Endothelial cell of umbilical vein (primary cell): Measurements from ENCODE around the gene MOCS2. TPM values are rescaled to one million over a fixed set of nuclear protein-coding genes. Genes with fewer than 3 reads are reported as not detected.
A peak's percentile ranks its signal among the peaks of the same experiment; 100 is the strongest.

Source experiments
- BruUV-seq: library from RNA; stranded (reverse); fragments of 400-500 nt; replicated peaks from 2 replicates; lab custom pipeline; 2021; lab: Mats Ljungman, UMichigan
- CTCF ChIA-PET: fragments of 300-600, 350-600 bp; sonication (Branson Sonifier 250); formaldehyde crosslinking; loops from one replicate; lab custom pipeline; 2021; ENCODE audit warnings: antibody characterized with exemption, inconsistent platforms; lab: Charles Lee
- POLR2A ChIA-PET: fragments of 300-600, 350-600 bp; sonication (Branson Sonifier 250); formaldehyde crosslinking; loops from one replicate; lab custom pipeline; 2021; ENCODE audit warnings: antibody characterized with exemption, inconsistent platforms; lab: Charles Lee
- DNase-seq: peaks from one replicate; pipeline ENCODE4 v3.0.0-alpha.2; 2011; ENCODE audit warnings: low read depth, low spot score
- FAIRE-seq: peaks from 2 replicates; lab custom pipeline; 2011; peaks lifted over from hg19 to GRCh38; lab: Jason Lieb, UNC
- H2AFZ ChIP-seq: 2 replicates; pipeline ENCODE4 v1.6.0; 2012; ENCODE audit warnings: low read depth, low read length, control low read depth, inconsistent platforms
- H3K27ac ChIP-seq: 2 replicates; pipeline ENCODE4 v1.5.1; 2011; ENCODE audit warnings: low read depth, mild to moderate bottlenecking, control low read depth, low read length, moderate library complexity; ENCODE audit not compliant: insufficient read depth
- H3K27me3 ChIP-seq, 2 experiments: 2 replicates each; pipeline versions ENCODE4 v1.6.0 to v1.6.1; 2011; ENCODE audit warnings: low read length in 2 of 2, mixed read lengths in 1 of 2; ENCODE audit not compliant: control insufficient read depth in 2 of 2, insufficient read depth in 2 of 2
- H3K36me3 ChIP-seq, 2 experiments: 2 replicates in 1 of 2; 3 replicates in 1 of 2; pipeline ENCODE4 v1.5.1; 2011; ENCODE audit warnings: low read length in 2 of 2, mild to moderate bottlenecking in 1 of 2, moderate library complexity in 1 of 2; ENCODE audit not compliant: control insufficient read depth in 2 of 2, insufficient read depth in 2 of 2; ENCODE audit errors: extremely low read depth in 1 of 2
- H3K4me1 ChIP-seq: 3 replicates; pipeline ENCODE4 v1.5.1; 2011; ENCODE audit warnings: mild to moderate bottlenecking, low read length; ENCODE audit not compliant: control insufficient read depth, insufficient read depth; ENCODE audit errors: extremely low read depth
- H3K4me2 ChIP-seq: 2 replicates; pipeline ENCODE4 v1.6.1; 2011; ENCODE audit warnings: low read length, control low read depth, mixed read lengths; ENCODE audit not compliant: insufficient read depth
- H3K4me3 ChIP-seq, 3 experiments: fragments of 200-600 bp in 1 of 3; sonication (generic), shearing (Covaris generic) in 1 of 3; replicated peaks in 1 of 3; 2 replicates each; pipeline ENCODE4 v1.5.1; 2011 to 2016; ENCODE audit warnings: control low read depth in 3 of 3, low read length in 3 of 3, mild to moderate bottlenecking in 2 of 3, inconsistent platforms in 1 of 3, low read depth in 1 of 3, moderate library complexity in 1 of 3; ENCODE audit not compliant: insufficient read depth in 1 of 3
- H3K79me2 ChIP-seq: 2 replicates; pipeline ENCODE4 v1.6.0; 2012; ENCODE audit warnings: low read length, inconsistent platforms; ENCODE audit not compliant: control insufficient read depth, insufficient read depth
- H3K9ac ChIP-seq: replicated peaks from 2 replicates; pipeline ENCODE3; 2011; ENCODE audit warnings: low read length, control low read depth; ENCODE audit not compliant: insufficient read depth; ENCODE audit errors: extremely low read depth
- H3K9me1 ChIP-seq: replicated peaks from 3 replicates; pipeline ENCODE4 v1.6.0; 2011; ENCODE audit warnings: mild to moderate bottlenecking, low read length; ENCODE audit not compliant: control insufficient read depth, insufficient read depth; ENCODE audit errors: extremely low read depth
- H3K9me3 ChIP-seq: replicated peaks from 2 replicates; pipeline ENCODE4 v1.5.1; 2012; ENCODE audit warnings: low read length, inconsistent platforms; ENCODE audit not compliant: control insufficient read depth, insufficient read depth
- H4K20me1 ChIP-seq: replicated peaks from 2 replicates; pipeline ENCODE3; 2011; ENCODE audit warnings: mild to moderate bottlenecking, low read length; ENCODE audit not compliant: control insufficient read depth, insufficient read depth; ENCODE audit errors: extremely low read depth
- EZH2 ChIP-seq: IDR thresholded peaks from 2 replicates; pipeline ENCODE4 v1.6.1; 2012; ENCODE audit warnings: borderline replicate concordance, low read depth, mild to moderate bottlenecking, moderate library complexity, low read length, inconsistent platforms; ENCODE audit not compliant: severe bottlenecking
- FOS ChIP-seq: IDR thresholded peaks from 2 replicates; pipeline ENCODE4 v1.6.1; 2011; ENCODE audit warnings: mild to moderate bottlenecking, low read length, moderate library complexity, borderline replicate concordance; ENCODE audit not compliant: insufficient read depth
- GATA2 ChIP-seq: IDR thresholded peaks from 2 replicates; pipeline ENCODE4 v1.7.0; 2011; ENCODE audit warnings: low read depth, mild to moderate bottlenecking, moderate library complexity, mixed read lengths, low read length; ENCODE audit not compliant: insufficient read length, insufficient read depth
- JUN ChIP-seq: IDR thresholded peaks from 2 replicates; pipeline ENCODE4 v1.6.1; 2011; ENCODE audit warnings: borderline replicate concordance, low read depth; ENCODE audit not compliant: insufficient read length, insufficient read depth
- MYC ChIP-seq: IDR thresholded peaks from one replicate; pipeline ENCODE4 v1.6.1; 2011; ENCODE audit warnings: mild to moderate bottlenecking, low read depth, low read length
- POLR2A ChIP-seq: IDR thresholded peaks from 2 replicates; pipeline ENCODE4 v1.6.1; 2012; ENCODE audit warnings: low read depth, mild to moderate bottlenecking, control low read depth, low read length
- POLR2AphosphoS5 ChIP-seq: IDR thresholded peaks from 2 replicates; pipeline ENCODE4 v1.6.1; 2012; ENCODE audit warnings: low read depth, mild to moderate bottlenecking, control low read depth, low read length, moderate library complexity; ENCODE audit not compliant: insufficient read depth
- dilution Hi-C: fragments of 300-500 bp; cut with MboI; formaldehyde crosslinking; loops from one replicate; pipeline ENCODE4 v1.15.0; 2019; ENCODE audit warnings: low sequenced_read_pairs; ENCODE audit not compliant: extremely low pct_ligation_motif_present
- intact Hi-C: fragments of 100-400 bp; cut with micrococcal nuclease; formaldehyde crosslinking; loops from one replicate; pipeline ENCODE4 v1.10.0; 2022
- polyA plus RNA-seq, 4 experiments: library from polyadenylated mRNA; depleted of rRNA in 3 of 4; stranded (reverse) in 3 of 4; unstranded in 1 of 4; fragments of >200 nt; gene quantifications; 2 replicates each; pipeline versions ENCODE4 v1.2.1 to v1.2.3, GENCODE V29; 2011 to 2012; ENCODE audit warnings: missing spikeins in 1 of 4
- total RNA-seq: library from RNA; stranded (reverse); gene quantifications from 2 replicates; pipeline ENCODE4 v1.2.3, GENCODE V29; 2021
- TF ChIP-seq, protein P1 (sequence below), 2 donors: IDR thresholded peaks; 1 replicate in 1 of 2; 2 replicates in 1 of 2; pipeline ENCODE4 v1.5.1; 2011; ENCODE audit warnings: low read length in 2 of 2, mild to moderate bottlenecking in 2 of 2, moderate library complexity in 2 of 2, control low read depth in 1 of 2, inconsistent platforms in 1 of 2, low read depth in 1 of 2; ENCODE audit not compliant: insufficient read depth in 1 of 2; ENCODE audit errors: extremely low read depth in 1 of 2
- TF ChIP-seq, protein P2 (sequence below): IDR thresholded peaks from 2 replicates; pipeline ENCODE4 v1.6.1; 2011; ENCODE audit not compliant: insufficient read depth, insufficient read length

MOCS2 gene
- total and polyA plus RNA-seq, 2 donors (not counting 3 experiments of a cell fraction or from before 2014, with no cell fraction given), result 14.3 to 31.5 TPM

DNA sequence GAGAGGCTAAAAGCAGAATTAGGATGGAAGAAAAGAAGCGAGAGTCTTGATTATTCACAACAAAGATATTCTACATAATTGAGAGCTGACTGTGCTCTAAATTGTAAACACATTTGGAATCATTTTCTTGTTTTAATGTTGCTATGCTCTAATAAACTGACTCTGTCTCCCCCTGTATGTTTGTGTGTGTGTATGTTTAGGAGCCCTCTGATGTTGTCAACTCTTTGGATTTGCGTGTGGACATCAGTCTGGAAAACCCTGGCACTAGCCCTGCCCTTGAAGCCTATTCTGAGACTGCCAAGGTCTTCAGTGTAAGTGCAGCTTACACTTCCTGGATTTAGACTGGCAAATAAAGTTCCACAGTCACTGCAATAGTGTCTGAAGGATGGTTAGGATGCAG is 37.8 kb downstream of the MOCS2 start:
- no peak for TF ChIP-seq POLR2AphosphoS5
- H3K9me3 ChIP-seq, result no peaks in the 10 kb centered on the region
- POLR2A ChIA-PET, result no interaction called here
- no peaks in the 10 kb centered on the region for H3K79me2 ChIP-seq
- dilution Hi-C loops (no loop called here), intact Hi-C loops (loop anchor here (2.0 kb wide), 1 partner anchor 19 kb away; no protein-coding TSS in a partner anchor)
- H3K27me3 ChIP-seq, result no peaks in the 10 kb centered on the region
- H3K9ac ChIP-seq, result no peak overlapping the region
- peaks cover 14% of the 10 kb centered on the region for H3K4me1 ChIP-seq
- H3K27ac ChIP-seq, result no peak overlapping the region
- H3K9me1 ChIP-seq, result no peaks in the 10 kb centered on the region
- CTCF ChIA-PET, result interaction anchor here (1.2 to 1.8 kb wide), 6 partner anchors 10 to 123 kb away, joined by 3 to 11 read pairs (median 5); no protein-coding TSS in a partner anchor
- H3K4me2 ChIP-seq, result no peak overlapping the region
- peaks cover 22 to 37% of the 10 kb centered on the region in 2 experiments for H3K36me3 ChIP-seq
- FAIRE-seq (no peak), DNase-seq (no peak)
- no peaks in the 10 kb centered on the region for H4K20me1 ChIP-seq
- BruUV-seq, result no TSS peak
- no peak overlapping the region for H2AFZ ChIP-seq
- H3K4me3 ChIP-seq, result no peak overlapping the region

DNA sequence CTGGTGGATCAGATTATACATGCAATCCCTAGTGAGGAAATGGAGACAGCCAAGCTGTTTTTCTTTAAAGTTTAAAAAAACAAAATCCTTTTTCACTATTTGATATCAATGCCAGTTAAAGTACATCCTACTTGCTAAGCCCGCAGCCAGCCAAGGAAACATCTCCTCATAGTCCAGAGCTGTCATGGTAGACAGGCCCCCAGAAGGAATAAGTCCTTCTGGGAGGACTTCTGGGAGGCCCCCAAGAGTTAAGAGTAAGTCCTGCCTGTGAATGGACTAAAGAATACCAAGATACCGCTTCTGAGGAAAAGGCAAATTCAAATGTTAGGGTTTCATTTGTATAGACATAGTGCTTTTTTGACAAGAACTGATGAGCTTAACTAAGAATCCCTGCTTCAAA is 38.3 kb downstream of the MOCS2 start:
- FAIRE-seq (no peak), DNase-seq (peak; percentile 27)
- no peak for TF ChIP-seq POLR2A
- TF ChIP-seq, protein P1, sequence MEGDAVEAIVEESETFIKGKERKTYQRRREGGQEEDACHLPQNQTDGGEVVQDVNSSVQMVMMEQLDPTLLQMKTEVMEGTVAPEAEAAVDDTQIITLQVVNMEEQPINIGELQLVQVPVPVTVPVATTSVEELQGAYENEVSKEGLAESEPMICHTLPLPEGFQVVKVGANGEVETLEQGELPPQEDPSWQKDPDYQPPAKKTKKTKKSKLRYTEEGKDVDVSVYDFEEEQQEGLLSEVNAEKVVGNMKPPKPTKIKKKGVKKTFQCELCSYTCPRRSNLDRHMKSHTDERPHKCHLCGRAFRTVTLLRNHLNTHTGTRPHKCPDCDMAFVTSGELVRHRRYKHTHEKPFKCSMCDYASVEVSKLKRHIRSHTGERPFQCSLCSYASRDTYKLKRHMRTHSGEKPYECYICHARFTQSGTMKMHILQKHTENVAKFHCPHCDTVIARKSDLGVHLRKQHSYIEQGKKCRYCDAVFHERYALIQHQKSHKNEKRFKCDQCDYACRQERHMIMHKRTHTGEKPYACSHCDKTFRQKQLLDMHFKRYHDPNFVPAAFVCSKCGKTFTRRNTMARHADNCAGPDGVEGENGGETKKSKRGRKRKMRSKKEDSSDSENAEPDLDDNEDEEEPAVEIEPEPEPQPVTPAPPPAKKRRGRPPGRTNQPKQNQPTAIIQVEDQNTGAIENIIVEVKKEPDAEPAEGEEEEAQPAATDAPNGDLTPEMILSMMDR (IDR thresholded peaks at IDR 0.05; ENCODE audit: extremely low read depth in 1 of 2, insufficient read depth in 1 of 2, low read depth in 1 of 2, low read length in 2 of 2), result no peak
- TF ChIP-seq FOS, result no peak
- TF ChIP-seq, protein P2, sequence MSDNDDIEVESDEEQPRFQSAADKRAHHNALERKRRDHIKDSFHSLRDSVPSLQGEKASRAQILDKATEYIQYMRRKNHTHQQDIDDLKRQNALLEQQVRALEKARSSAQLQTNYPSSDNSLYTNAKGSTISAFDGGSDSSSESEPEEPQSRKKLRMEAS, result no peak
- no peak for TF ChIP-seq EZH2
- no peak for TF ChIP-seq JUN
- TF ChIP-seq GATA2, result no peak
- TF ChIP-seq POLR2AphosphoS5, result no peak
- no peak for TF ChIP-seq MYC
- H3K27me3 ChIP-seq, result no peaks in the 10 kb centered on the region
- peaks cover 14% of the 10 kb centered on the region for H3K4me1 ChIP-seq
- H3K27ac ChIP-seq, result peak overlapping the region; percentile 19
- intact Hi-C loops (loop anchor here (2.0 kb wide), 1 partner anchor 20 kb away; no protein-coding TSS in a partner anchor), dilution Hi-C loops (no loop called here)
- H3K4me2 ChIP-seq, result no peak overlapping the region
- no peak overlapping the region for H3K9ac ChIP-seq
- H2AFZ ChIP-seq, result no peak overlapping the region
- ChIA-PET POLR2A (no interaction called here), CTCF (interaction anchor here (1.2 to 1.8 kb wide), 6 partner anchors 11 to 123 kb away, joined by 3 to 11 read pairs (median 5); no protein-coding TSS in a partner anchor)
- no peaks in the 10 kb centered on the region for H3K9me1 ChIP-seq
- no TSS peak for BruUV-seq
- H4K20me1 ChIP-seq, result no peaks in the 10 kb centered on the region
- no peaks in the 10 kb centered on the region for H3K9me3 ChIP-seq
- no peaks in the 10 kb centered on the region for H3K79me2 ChIP-seq
- H3K4me3 ChIP-seq, result no peak overlapping the region
- peaks cover 22 to 35% of the 10 kb centered on the region in 2 experiments for H3K36me3 ChIP-seq
